Fibroblast of villous mesenchyme (primary cell): Measurements from ENCODE around the gene C5orf15. TPM values are rescaled to one million over a fixed set of nuclear protein-coding genes. Genes with fewer than 3 reads are reported as not detected.

Experiments
- DNase-seq: peaks from one replicate; pipeline ENCODE4 v3.0.0-alpha.2; 2010; ENCODE audit warnings: low read depth
- H3K4me3 ChIP-seq: 2 replicates; pipeline ENCODE4 v1.5.1; 2011; ENCODE audit warnings: low read depth, mild to moderate bottlenecking, low read length
- CTCF ChIP-seq: IDR thresholded peaks from 2 replicates; pipeline ENCODE4 v1.5.1; 2012; ENCODE audit warnings: low read depth, mild to moderate bottlenecking, low read length; ENCODE audit not compliant: insufficient read depth
- total RNA-seq: library from RNA; depleted of rRNA; stranded (reverse); fragments of >200 nt; gene quantifications from 2 replicates; pipeline ENCODE4 v1.2.3, GENCODE V29; 2012

The C5orf15 gene
- total RNA-seq, 1 donor = 103 TPM

GRCh38 chr5:133919148-133920136 is 49.0 kb downstream of the C5orf15 start:
- TF ChIP-seq CTCF = peak; percentile 28
- H3K4me3 ChIP-seq = no peak overlapping the region
- DNase-seq = no peak

GRCh38 chr5:133918731-133919130 is 49.7 kb downstream of the C5orf15 start:
- no peak overlapping the region for H3K4me3 ChIP-seq
- no peak for DNase-seq
- TF ChIP-seq CTCF = no peak

GRCh38 chr5:133918316-133918715 is 50.1 kb downstream of the C5orf15 start:
- no peak overlapping the region for H3K4me3 ChIP-seq
- DNase-seq = no peak
- no peak for TF ChIP-seq CTCF

- no peak overlapping the region for H3K4me3 ChIP-seq
- DNase-seq = no peak
- TF ChIP-seq CTCF = no peak
These were observed 50.6 kb downstream of the C5orf15 start for GRCh38 chr5:133917785-133918184.

GRCh38 chr5:133916914-133917313 is 51.5 kb downstream of the C5orf15 start:
- no peak for TF ChIP-seq CTCF
- H3K4me3 ChIP-seq = no peak overlapping the region
- no peak for DNase-seq

- no peak overlapping the region for H3K4me3 ChIP-seq
- TF ChIP-seq CTCF = no peak
These were observed 51.9 kb downstream of the C5orf15 start for GRCh38 chr5:133916479-133916878.

More at GRCh38 chr5:133916479-133916878, 51.9 kb downstream of the C5orf15 start:
- DNase-seq = no peak
